Measurements from ENCODE around the gene NTRK2. TPM values are rescaled to one million over a fixed set of nuclear protein-coding genes. Genes with fewer than 3 reads are reported as not detected.

NTRK2 gene
- total and polyA plus RNA-seq, 2 experiments from 2014 or later, result 0.99 to 3.7 TPM

GRCh38 chr9:84903963-84904362 lies 234.4 kb downstream of the NTRK2 start:
- H3K36me3 ChIP-seq (replicated peaks; ENCODE audit: insufficient read depth, low read depth), result no peaks in the 10 kb centered on the region
- no peak overlapping the region for H3K4me3 ChIP-seq
- no peak overlapping the region for H3K4me2 ChIP-seq
- H3K9me2 ChIP-seq (replicated peaks; ENCODE audit: insufficient read depth), result no peaks in the 10 kb centered on the region
- no peaks in the 10 kb centered on the region for H3K9me3 ChIP-seq (ENCODE audit: low read depth)
- DNase-seq (ENCODE audit: low spot score), result no peak
- H4K20me1 ChIP-seq (ENCODE audit: insufficient read depth, poor library complexity, severe bottlenecking), result no peaks in the 10 kb centered on the region
- H3K27me3 ChIP-seq, result peaks cover 3% of the 10 kb centered on the region
- no peaks in the 10 kb centered on the region for H3K79me2 ChIP-seq
- H2AFZ ChIP-seq, result no peak overlapping the region
- no peaks in the 10 kb centered on the region for H3K4me1 ChIP-seq (ENCODE audit: insufficient read depth)
- WGBS (ENCODE audit: low lambda C conversion rate, missing lambda C conversion rate), result 89% methylated on average over 2 of the region's 2 CpGs
- TF ChIP-seq CTCF (IDR thresholded peaks at IDR 0.05; ENCODE audit: poor library complexity) (no peak), EZH2phosphoT487 (IDR thresholded peaks at IDR 0.05; ENCODE audit: low read depth, severe bottlenecking, unreplicated experiment) (no peak), EZH2 (IDR thresholded peaks at IDR 0.05; ENCODE audit: borderline replicate concordance) (no peak)
- H3K27ac ChIP-seq, result no peak overlapping the region

- WGBS (ENCODE audit: low lambda C conversion rate, missing lambda C conversion rate), result 92% methylated on average over 2 of the region's 2 CpGs
Observed at GRCh38 chr9:84916769-84917168, 247.2 kb downstream of the NTRK2 start.

DNA sequence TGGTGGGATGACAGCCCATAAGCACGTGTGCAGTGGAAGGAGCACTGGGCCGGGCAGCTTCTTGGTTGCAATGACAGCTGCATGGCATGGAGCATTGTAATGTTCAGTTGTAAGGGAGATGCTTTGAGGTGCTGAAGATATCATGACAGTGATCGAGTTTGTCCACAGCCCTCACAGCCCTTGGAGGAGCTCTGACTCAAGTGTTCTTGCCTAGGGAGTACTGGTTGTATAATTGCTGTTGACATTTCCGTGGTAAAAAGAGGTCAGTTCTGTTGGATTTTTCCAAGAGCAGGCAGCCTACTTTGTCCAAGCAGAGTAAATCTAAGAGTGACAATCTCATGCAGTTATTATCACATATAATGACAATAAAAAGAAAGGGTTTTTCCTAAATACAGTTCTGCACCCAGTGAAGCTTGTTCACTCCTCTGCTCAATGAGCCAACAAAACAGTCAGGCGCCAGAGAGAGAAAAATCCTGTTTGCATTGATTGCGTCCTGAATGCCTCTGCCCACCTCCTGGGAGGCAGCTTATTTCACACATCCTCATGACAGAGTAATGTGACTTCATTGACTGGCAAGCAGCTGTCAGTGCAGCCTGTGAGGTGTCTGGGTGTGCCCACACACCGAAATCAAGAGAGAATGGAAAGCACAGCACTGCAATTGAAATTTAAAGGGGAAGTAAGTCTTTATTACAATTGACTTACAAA lies 248.0 kb downstream of the NTRK2 start:
- Histone ChIP-seq H2AFZ (no peak overlapping the region), H3K4me2 (no peak overlapping the region), H3K9me3 (ENCODE audit: low read depth) (no peaks in the 10 kb centered on the region), H3K9me2 (replicated peaks; ENCODE audit: insufficient read depth) (no peaks in the 10 kb centered on the region), H3K79me2 (no peaks in the 10 kb centered on the region), H3K27ac (no peak overlapping the region), H4K20me1 (ENCODE audit: insufficient read depth, poor library complexity, severe bottlenecking) (no peaks in the 10 kb centered on the region), H3K4me3 (no peak overlapping the region), H3K4me1 (ENCODE audit: insufficient read depth) (peaks cover 5% of the 10 kb centered on the region), H3K36me3 (replicated peaks; ENCODE audit: insufficient read depth, low read depth) (no peaks in the 10 kb centered on the region), H3K27me3 (peaks cover 2% of the 10 kb centered on the region)
- DNase-seq (ENCODE audit: low spot score), result no peak
- TF ChIP-seq EZH2phosphoT487 (IDR thresholded peaks at IDR 0.05; ENCODE audit: low read depth, severe bottlenecking, unreplicated experiment), result no peak
- no peak for TF ChIP-seq EZH2 (IDR thresholded peaks at IDR 0.05; ENCODE audit: borderline replicate concordance)
- TF ChIP-seq CTCF (IDR thresholded peaks at IDR 0.05; ENCODE audit: poor library complexity), result no peak
- WGBS (ENCODE audit: low lambda C conversion rate, missing lambda C conversion rate), result 64% methylated on average over 7 of the region's 7 CpGs

More at GRCh38 chr9:84916769-84917168, 247.2 kb downstream of the NTRK2 start:
- peaks cover 2% of the 10 kb centered on the region for H3K27me3 ChIP-seq
- no peaks in the 10 kb centered on the region for H3K79me2 ChIP-seq
- H3K9me2 ChIP-seq (replicated peaks; ENCODE audit: insufficient read depth), result no peaks in the 10 kb centered on the region
- DNase-seq (ENCODE audit: low spot score), result no peak
- H2AFZ ChIP-seq, result no peak overlapping the region
- H3K9me3 ChIP-seq (ENCODE audit: low read depth), result no peaks in the 10 kb centered on the region
- H3K36me3 ChIP-seq (replicated peaks; ENCODE audit: insufficient read depth, low read depth), result no peaks in the 10 kb centered on the region
- H3K4me3 ChIP-seq, result no peak overlapping the region
- no peak overlapping the region for H3K4me2 ChIP-seq
- peaks cover 5% of the 10 kb centered on the region for H3K4me1 ChIP-seq (ENCODE audit: insufficient read depth)
- H4K20me1 ChIP-seq (ENCODE audit: insufficient read depth, poor library complexity, severe bottlenecking), result no peaks in the 10 kb centered on the region
- TF ChIP-seq CTCF (IDR thresholded peaks at IDR 0.05; ENCODE audit: poor library complexity), result no peak
- no peak for TF ChIP-seq EZH2 (IDR thresholded peaks at IDR 0.05; ENCODE audit: borderline replicate concordance)
- TF ChIP-seq EZH2phosphoT487 (IDR thresholded peaks at IDR 0.05; ENCODE audit: low read depth, severe bottlenecking, unreplicated experiment), result no peak
- no peak overlapping the region for H3K27ac ChIP-seq

Measured in hepatocyte (in vitro differentiated cells).